Transverse colon (tissue), 4 donors: Measurements from ENCODE around the gene GALP. TPM values are rescaled to one million over a fixed set of nuclear protein-coding genes. Genes with fewer than 3 reads are reported as not detected.

Source experiments
- DNase-seq: peaks from one replicate; pipeline ENCODE4 v3.0.0-alpha.2; 2019
- H3K27ac ChIP-seq, 4 donors: fragments of 200-600 bp; sonication (generic); 2 replicates each; pipeline ENCODE4 v1.5.1; 2016 to 2018; ENCODE audit warnings: inconsistent platforms in 4 of 4
- H3K27me3 ChIP-seq: fragments of 200-600 bp; sonication (generic); 2 replicates; pipeline ENCODE4 v1.5.1; 2017; ENCODE audit warnings: inconsistent platforms
- H3K36me3 ChIP-seq, 4 donors: fragments of 200-600 bp; sonication (generic); 2 replicates each; pipeline ENCODE4 v1.5.1; 2017 to 2019; ENCODE audit warnings: inconsistent platforms in 4 of 4
- H3K4me1 ChIP-seq, 4 donors: fragments of 200-600 bp; sonication (generic); 2 replicates each; pipeline ENCODE4 v1.5.1; 2017 to 2020; ENCODE audit warnings: inconsistent platforms in 4 of 4
- H3K4me3 ChIP-seq, 4 donors: fragments of 200-600 bp; sonication (generic); 1 replicate in 1 of 4; 2 replicates in 3 of 4; pipeline versions ENCODE4 v1.5.1 to v1.6.1; 2017 to 2019; ENCODE audit warnings: inconsistent platforms in 4 of 4
- H3K9me3 ChIP-seq, 2 donors: fragments of 200-600 bp; sonication (generic); 2 replicates each; pipeline ENCODE4 v1.5.1; 2017 to 2019; ENCODE audit warnings: inconsistent platforms in 2 of 2
- EP300 ChIP-seq: sonication (generic); formaldehyde crosslinking; IDR thresholded peaks from one replicate; pipeline ENCODE4 v1.6.1; 2017; ENCODE audit warnings: antibody characterized with exemption, low read depth
- POLR2A ChIP-seq: fragments of 450-650 bp; IDR thresholded peaks from one replicate; pipeline ENCODE4 v1.6.1; 2016; ENCODE audit warnings: antibody characterized with exemption, mild to moderate bottlenecking, moderate library complexity
- POLR2AphosphoS5 ChIP-seq, 3 donors: sonication (generic); formaldehyde crosslinking; IDR thresholded peaks; one replicate each; pipeline ENCODE4 v1.6.1; 2016; ENCODE audit warnings: antibody characterized with exemption in 3 of 3
- WGBS, 2 donors: methylation state at CpG; one replicate each; pipeline ENCODE4 v1.1.5; 2018; ENCODE audit warnings: low coverage in 1 of 2; 5-methylcytosine and 5-hydroxymethylcytosine counted together
- in situ Hi-C, 4 donors: fragments of 200-750 bp; cut with MboI; loops; one replicate each; pipeline versions ENCODE4 v1.15.0 to v1.15.1; 2017; ENCODE audit warnings: low sequenced_read_pairs in 3 of 4, low pct_ligation_motif_present in 1 of 4, low pct_unique_long_range_greater_than_20kb in 1 of 4
- intact Hi-C: fragments of 100-400 bp; cut with DNase I; formaldehyde crosslinking; loops from one replicate; pipeline ENCODE4 v1.15.1; 2023; ENCODE audit warnings: low total_unique reads
- total RNA-seq, 4 donors: library from RNA; depleted of rRNA; stranded (reverse); fragments of >200 nt; gene quantifications; one replicate each; pipeline ENCODE4 v1.1.0, GENCODE V29; 2016
- TF ChIP-seq, protein P1 (sequence below), 5 experiments: fragments of 200-600 bp in 3 of 5; fragments of 450-650 bp in 2 of 5; sonication (generic) in 3 of 5; IDR thresholded peaks; 1 replicate in 2 of 5; 2 replicates in 3 of 5; pipeline ENCODE4 v1.5.1; 2016 to 2017; ENCODE audit warnings: antibody characterized with exemption in 5 of 5, inconsistent platforms in 3 of 5, mild to moderate bottlenecking in 2 of 5, moderate library complexity in 1 of 5

GALP gene
- total RNA-seq, 4 donors from 2014 or later, result not detected

DNA sequence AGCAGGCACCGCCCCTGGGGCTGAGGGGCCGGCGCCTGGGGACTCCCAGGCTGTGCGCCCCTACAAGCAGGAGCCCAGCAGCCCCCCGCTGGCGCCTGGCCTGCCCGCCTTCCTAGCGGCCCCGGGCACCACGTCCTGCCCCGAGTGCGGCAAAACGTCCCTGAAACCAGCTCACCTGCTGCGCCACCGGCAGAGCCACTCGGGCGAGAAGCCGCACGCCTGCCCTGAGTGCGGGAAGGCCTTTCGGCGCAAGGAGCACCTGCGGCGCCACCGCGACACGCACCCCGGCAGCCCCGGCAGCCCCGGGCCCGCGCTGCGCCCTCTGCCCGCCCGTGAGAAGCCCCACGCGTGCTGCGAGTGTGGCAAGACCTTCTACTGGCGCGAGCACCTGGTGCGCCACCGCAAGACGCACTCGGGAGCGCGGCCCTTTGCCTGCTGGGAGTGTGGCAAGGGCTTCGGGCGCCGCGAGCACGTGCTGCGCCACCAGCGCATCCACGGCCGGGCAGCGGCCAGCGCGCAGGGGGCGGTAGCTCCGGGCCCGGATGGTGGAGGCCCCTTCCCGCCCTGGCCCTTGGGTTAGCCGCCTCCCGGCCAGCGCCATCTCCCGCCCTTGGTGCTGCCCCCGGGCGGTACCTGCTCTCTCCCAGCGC lies 16.1 kb upstream of the GALP start:
- Histone ChIP-seq H3K36me3 (peaks cover 0 to 16% (median 2%) of the 10 kb centered on the region in 4 donors), H3K9me3 (no peaks in the 10 kb centered on the region), H3K27me3 (no peaks in the 10 kb centered on the region), H3K4me1 (peaks cover 0 to 12% (median 6%) of the 10 kb centered on the region in 4 donors), H3K27ac (no peak overlapping the region), H3K4me3 (no peak overlapping the region)
- WGBS, 2 donors, result 98 to 100% methylated on average over 1 to 56 of the region's 69 CpGs
- intact Hi-C loops, result no loop called here
- no peak for TF ChIP-seq POLR2AphosphoS5 (IDR thresholded peaks at IDR 0.05)
- no peak for TF ChIP-seq POLR2A
- TF ChIP-seq, protein P1, sequence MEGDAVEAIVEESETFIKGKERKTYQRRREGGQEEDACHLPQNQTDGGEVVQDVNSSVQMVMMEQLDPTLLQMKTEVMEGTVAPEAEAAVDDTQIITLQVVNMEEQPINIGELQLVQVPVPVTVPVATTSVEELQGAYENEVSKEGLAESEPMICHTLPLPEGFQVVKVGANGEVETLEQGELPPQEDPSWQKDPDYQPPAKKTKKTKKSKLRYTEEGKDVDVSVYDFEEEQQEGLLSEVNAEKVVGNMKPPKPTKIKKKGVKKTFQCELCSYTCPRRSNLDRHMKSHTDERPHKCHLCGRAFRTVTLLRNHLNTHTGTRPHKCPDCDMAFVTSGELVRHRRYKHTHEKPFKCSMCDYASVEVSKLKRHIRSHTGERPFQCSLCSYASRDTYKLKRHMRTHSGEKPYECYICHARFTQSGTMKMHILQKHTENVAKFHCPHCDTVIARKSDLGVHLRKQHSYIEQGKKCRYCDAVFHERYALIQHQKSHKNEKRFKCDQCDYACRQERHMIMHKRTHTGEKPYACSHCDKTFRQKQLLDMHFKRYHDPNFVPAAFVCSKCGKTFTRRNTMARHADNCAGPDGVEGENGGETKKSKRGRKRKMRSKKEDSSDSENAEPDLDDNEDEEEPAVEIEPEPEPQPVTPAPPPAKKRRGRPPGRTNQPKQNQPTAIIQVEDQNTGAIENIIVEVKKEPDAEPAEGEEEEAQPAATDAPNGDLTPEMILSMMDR (IDR thresholded peaks at IDR 0.05), result no peak
- no peak for TF ChIP-seq EP300
- no peak for DNase-seq
- in situ Hi-C loops, result no loop called here

DNA sequence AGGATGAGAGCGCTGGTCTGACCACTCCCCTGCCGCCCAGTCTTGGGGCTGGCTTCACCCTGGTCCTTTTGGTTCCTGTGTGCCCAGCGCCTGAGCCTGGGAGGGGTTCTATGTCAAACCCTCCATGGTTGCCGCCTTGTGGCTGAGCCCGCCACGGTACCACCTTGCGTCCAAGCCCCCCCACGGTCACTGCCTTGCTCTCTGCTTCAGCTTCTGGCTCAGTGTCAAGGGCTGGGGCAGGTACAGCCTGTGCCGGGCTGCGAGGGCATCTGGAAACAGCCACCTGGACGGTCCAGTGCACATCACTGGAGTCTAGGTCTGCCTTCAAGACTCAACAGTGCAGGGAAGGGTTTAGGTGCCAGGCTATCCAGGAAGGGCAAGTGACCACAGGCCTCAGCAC lies 14.3 kb upstream of the GALP start:
- no peak overlapping the region for H3K27ac ChIP-seq
- no peak overlapping the region for H3K4me3 ChIP-seq
- intact Hi-C loops (no loop called here), in situ Hi-C loops (no loop called here)
- no peak for DNase-seq
- TF ChIP-seq POLR2AphosphoS5 (IDR thresholded peaks at IDR 0.05) (no peak), EP300 (no peak), POLR2A (no peak)
- TF ChIP-seq, protein P1 (IDR thresholded peaks at IDR 0.05), result no peak
- no peaks in the 10 kb centered on the region for H3K9me3 ChIP-seq
- H3K36me3 ChIP-seq, result peaks cover 0 to 16% (median 2%) of the 10 kb centered on the region in 4 donors
- H3K4me1 ChIP-seq, result peaks cover 0 to 9% (median 4%) of the 10 kb centered on the region in 4 donors
- H3K27me3 ChIP-seq, result no peaks in the 10 kb centered on the region
- 86% methylated on average over 11 of the region's 11 CpGs; no CpG with 5 or more reads in 1 of the 2 donors for WGBS, 2 donors

DNA sequence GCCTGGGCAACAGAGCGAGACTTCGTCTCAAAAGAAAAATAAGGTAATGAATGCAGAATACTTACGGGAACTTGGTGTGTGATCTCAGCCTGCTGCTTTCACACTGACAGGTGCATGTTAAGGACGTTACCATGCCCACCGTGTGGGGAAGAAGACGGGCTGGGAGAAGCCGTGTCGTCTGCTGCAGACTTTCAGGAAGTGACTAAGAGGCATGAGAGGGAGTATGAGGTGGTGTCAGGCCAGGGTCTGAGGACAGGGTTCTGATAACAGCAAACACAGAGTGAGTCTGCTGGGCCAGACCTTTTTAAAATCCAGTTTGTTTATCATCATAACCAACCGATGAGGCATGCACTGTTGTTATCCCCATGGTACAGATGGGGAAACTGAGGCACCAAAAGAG lies 13.6 kb upstream of the GALP start:
- no peak overlapping the region for H3K27ac ChIP-seq
- no peak for TF ChIP-seq POLR2AphosphoS5 (IDR thresholded peaks at IDR 0.05)
- TF ChIP-seq, protein P1 (IDR thresholded peaks at IDR 0.05), result no peak
- no peak for TF ChIP-seq EP300
- TF ChIP-seq POLR2A, result no peak
- no peak for DNase-seq
- 42 to 66% methylated on average over 3 to 9 of the region's 9 CpGs for WGBS, 2 donors
- H3K4me1 ChIP-seq, result peaks cover 0 to 2% (median under 1%) of the 10 kb centered on the region in 4 donors
- H3K9me3 ChIP-seq, result no peaks in the 10 kb centered on the region
- H3K27me3 ChIP-seq, result peaks cover 4% of the 10 kb centered on the region
- no peak overlapping the region for H3K4me3 ChIP-seq
- H3K36me3 ChIP-seq, result peaks cover 0 to 16% (median 2%) of the 10 kb centered on the region in 4 donors
- intact Hi-C loops (no loop called here), in situ Hi-C loops (no loop called here)

DNA sequence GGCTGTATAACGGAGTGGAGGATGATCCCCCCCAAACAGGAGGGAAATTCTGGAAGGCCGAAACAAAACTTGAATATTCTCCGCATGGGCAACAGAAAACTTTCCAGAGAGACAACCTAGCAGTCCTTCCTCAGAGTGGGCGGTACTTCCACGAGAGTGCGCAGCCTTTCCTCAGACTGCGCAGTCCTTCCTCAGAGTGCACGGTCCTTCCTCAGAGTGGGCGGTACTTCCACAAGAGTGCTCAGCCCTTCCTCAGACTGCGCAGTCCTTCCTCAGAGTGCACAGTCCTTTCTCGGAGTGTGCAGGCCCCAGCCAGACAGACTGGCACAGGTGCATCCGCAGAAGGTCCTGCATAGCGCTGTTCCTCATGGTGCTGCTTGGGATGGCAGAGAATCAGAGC lies 12.7 kb upstream of the GALP start:
- in situ Hi-C loops (no loop called here), intact Hi-C loops (no loop called here)
- no peaks in the 10 kb centered on the region for H3K4me1 ChIP-seq
- H3K27me3 ChIP-seq, result peaks cover 4% of the 10 kb centered on the region
- H3K36me3 ChIP-seq, result peaks cover 0 to 16% (median 2%) of the 10 kb centered on the region in 4 donors
- DNase-seq, result no peak
- no peaks in the 10 kb centered on the region for H3K9me3 ChIP-seq
- H3K4me3 ChIP-seq, result no peak overlapping the region
- TF ChIP-seq POLR2A (no peak), POLR2AphosphoS5 (IDR thresholded peaks at IDR 0.05) (no peak), EP300 (no peak)
- WGBS, 2 donors, result 92% methylated on average over 13 of the region's 13 CpGs; no CpG with 5 or more reads in 1 of the 2 donors
- no peak overlapping the region for H3K27ac ChIP-seq
